ENCODE measurements around the gene ELK3.

- TF ChIP-seq CTCF (IDR thresholded peaks at IDR 0.05 in 8 of 11, conservative IDR thresholded peaks at IDR 0.05 in 3 of 11) (no peak), POLR2A (IDR thresholded peaks at IDR 0.05) (no peak)
Observed at GRCh38 chr12:96238336-96239047, 44.3 kb downstream of the ELK3 start.

All from spleen (tissue), 7 donors.